Stimulated activated CD4-positive, alpha-beta T cell treated with anti-CD3 and anti-CD28 coated beads, TNF-alpha, amount 100 ng/mL, for 48 hours (primary cell): ENCODE results near the gene IFI35.
"Not testable (repeated sequence)": the region's sequence is repeated elsewhere in the genome, so short reads cannot be mapped to it uniquely, and the experiment has no call there.

Source experiments
- DNase-seq, 3 donors: peaks; one replicate each; pipeline ENCODE4 v3.0.0-alpha.2; 2020; ENCODE audit warnings: low read depth in 3 of 3

Gene IFI35

GRCh38 chr17:43024407-43025289, 18.1 kb downstream of the IFI35 start, which contains the start of gene RND2:
Gene RND2, plus strand, starts transcription at chr17:43025231. Its CDS starts 117 bp downstream, at chr17:43025348.
- DNase-seq: peak; percentile 47 to 74 (median 66)

- DNase-seq: no peak
Observed at GRCh38 chr17:43025290-43025657, 18.7 kb downstream of the IFI35 start.

GRCh38 chr17:43025766-43026537, 19.4 kb downstream of the IFI35 start:
- no peak for DNase-seq

DNA sequence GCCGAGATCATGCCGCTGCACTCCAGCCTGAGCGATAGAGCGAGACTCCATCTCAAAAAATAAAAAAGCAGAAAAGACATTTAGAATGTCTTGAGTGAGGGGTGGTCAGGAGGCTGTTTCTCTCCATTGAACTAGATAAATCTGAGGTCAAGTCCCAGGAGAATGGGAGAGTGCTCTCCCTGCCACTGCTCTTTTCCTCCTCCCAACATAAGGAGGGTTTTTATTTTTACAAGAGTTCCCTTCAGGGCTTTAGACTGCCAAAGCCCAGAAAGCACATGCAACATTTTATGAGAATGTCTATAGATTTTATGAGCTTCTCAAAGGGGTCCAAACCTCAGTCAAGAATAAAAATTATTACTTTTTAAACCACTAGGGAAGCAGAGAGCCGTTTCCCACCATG, 20.0 kb downstream of the IFI35 start:
- DNase-seq: no peak

GRCh38 chr17:43027091-43028032, 20.8 kb downstream of the IFI35 start:
- DNase-seq: no peak

DNA sequence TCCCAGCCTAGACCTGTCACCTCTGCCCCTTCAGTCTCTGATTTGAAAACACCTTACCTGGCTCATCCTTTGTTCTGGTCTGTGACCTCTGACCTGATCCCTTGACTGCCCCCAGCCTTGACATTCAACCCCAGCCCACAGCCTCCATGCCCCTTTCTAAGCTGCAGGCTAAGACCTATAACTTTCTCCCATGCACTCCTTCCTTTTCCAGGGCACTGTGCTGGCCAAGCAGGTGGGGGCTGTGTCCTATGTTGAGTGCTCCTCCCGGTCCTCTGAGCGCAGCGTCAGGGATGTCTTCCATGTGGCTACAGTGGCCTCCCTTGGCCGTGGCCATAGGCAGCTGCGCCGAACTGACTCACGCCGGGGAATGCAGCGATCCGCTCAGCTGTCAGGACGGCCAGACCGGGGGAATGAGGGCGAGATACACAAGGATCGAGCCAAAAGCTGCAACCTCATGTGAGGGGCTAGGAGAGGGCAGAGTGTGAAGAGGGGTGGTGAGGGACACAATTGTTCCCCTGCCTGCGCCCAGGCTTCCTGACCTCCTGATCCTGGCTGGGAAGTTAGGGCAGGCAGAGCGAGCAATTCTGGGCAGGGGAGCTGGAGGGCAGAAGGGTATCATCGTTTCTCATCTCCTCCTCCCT, 21.8 kb downstream of the IFI35 start:
- no peak for DNase-seq

DNA sequence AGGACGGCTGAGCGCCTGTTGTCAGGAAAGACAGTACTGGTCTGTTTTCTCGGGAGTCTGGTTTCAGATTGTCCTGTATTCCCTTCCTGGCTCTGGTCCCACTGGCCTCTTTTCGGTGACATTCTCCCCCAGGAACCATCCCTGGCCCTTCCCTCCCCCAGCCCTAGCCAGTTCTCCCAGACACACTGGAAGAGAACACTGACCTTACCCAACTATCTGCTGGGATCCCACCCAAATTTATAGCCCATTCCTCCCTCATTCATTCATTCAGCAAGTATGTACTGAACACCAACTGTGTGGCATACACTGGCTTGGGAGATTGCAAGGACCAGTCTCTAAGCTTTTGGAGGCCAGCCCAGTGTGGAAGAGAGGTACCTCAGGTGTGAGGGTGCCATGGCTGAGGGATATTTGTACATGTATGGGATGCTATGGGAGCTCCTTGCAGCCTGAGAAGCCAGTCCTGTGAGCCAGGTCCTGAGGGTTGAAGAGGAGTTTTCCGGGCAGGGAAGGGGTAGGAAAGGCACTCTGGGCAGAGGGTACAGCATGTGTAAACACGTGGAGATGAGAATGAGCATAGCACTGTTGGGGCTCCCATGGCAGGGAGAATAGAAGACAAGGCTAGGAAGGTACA, 23.7 kb downstream of the IFI35 start:
- DNase-seq: no peak

DNA sequence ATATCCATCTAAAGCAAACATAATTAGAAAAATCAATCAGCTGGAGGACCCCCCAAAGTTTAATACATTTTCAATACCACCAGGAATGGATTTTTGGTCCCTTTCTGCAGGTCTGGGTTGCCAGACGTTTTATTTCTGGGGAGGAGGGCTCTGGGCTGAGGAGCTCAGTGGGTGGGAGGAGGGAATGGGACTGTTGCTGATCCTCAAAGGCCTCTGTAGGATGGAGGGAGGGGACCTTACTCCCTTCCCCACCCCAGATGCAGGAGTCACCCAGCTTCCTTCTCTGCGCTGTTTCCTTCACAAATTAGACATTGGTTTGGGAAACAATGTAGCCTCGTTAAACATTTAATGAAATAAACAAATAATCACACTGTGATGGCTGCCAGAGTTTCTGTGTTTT, 25.1 kb downstream of the IFI35 start:
- DNase-seq: no peak

- DNase-seq: no peak
Observed at GRCh38 chr17:43033948-43034881, 27.6 kb downstream of the IFI35 start.

- no peak for DNase-seq
Observed at GRCh38 chr17:43034894-43035293, 28.3 kb downstream of the IFI35 start.

DNA sequence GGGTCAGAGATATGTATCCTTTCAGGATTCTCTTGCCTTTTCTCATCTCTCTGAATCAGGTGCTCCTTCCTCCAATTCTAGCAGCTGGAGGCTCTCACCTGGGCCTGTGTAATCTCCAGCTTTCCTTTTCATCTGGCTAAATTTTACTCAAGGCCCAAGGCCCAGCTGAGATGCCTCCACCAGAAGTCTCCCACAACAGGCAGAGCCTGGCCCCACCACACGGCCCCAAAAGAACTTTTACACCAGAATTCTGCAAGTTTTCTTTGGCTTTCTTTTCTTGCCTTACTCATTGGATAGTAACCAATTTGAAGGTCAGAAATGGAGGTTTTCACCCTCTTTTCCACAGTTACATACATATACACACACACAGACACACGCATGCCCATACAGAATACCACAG, 33.1 kb downstream of the IFI35 start:
- DNase-seq: no peak

- no peak for DNase-seq
Observed at GRCh38 chr17:43040655-43041054, 34.1 kb downstream of the IFI35 start.

DNA sequence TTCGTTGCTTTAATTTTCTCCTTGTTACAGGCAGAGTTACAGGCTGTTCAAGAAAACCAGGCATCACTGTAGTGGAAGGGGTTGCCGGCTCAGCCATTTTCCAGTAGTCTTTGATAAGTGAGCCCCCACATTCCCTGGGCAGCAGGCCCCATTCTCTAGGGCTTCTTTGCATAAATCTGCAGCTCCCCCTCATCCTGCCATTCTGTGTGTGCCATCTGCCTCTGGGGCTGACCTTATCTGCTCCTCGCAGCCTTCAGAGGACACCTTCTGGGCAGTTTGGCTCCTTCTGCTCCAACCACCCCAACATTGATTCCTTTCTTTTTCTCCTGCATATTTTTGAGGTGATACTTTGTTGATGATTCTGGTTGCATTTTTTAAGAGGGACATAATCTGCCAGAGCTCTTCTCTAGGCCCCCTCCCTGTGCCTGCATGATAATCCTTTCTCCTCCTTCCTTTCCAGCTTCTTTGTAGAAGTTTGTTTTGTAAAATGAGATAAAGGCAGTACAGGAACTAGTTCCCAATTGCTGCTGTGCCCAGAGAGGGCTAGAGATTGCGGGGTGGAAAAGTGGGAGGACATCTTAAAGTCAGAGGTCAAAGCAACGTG, 35.5 kb downstream of the IFI35 start:
- no peak for DNase-seq

- DNase-seq: no peak
Observed at GRCh38 chr17:43043307-43043706, 36.7 kb downstream of the IFI35 start.

DNA sequence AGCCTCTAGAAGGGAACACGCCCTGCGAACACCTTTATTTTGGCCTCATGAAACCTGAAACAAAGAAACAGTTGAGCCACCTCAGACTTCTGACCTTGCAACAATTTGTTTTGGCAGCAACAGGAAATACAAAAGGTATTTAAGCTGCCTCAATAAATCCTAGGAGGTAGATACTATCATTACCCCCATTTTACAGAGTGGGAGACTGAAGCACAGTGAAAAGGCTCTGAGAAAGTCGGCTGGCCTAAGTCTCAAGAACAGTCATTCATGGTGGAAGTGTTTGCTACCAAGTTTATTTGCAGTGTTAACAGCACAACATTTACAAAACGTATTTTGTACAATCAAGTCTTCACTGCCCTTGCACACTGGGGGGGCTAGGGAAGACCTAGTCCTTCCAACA, 37.4 kb downstream of the IFI35 start:
- DNase-seq: no peak

DNA sequence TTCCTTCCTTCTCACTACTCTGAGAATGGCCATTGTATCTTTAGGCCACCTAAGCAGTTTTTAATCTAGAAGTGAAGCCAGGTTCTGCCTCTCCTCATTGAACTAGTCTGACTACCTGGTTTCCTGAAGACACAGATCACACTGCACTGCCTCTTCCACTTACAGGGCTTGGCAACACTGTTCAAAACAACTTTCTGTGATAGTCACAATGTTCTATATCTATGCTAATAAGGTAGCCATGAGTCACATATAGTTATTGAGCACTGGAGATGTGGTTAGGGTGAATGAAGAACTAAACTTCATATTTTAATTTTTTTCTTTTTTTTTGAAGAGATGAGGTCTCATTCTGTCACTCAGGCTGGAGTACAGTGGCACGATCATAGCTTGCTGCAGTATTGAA, 45.4 kb downstream of the IFI35 start:
- no peak for DNase-seq

DNA sequence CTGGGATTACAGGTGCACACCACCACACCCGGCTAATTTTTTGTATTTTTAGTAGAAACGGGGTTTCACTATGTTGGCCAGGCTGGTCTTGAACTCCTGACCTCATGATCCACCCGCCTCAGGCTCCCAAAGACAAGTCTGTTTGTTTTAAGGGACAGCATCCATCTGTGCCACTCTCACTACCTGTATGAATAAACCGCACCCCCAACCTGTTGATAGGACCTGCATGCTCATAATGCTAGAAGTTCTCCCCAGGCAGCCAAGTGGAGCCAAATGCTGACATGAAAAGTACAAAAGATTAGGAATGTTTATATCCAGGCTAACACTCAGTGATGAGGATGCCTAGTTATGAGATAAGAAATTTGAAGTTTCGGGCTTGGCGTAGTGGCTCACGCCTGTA, 46.4 kb downstream of the IFI35 start:
- DNase-seq: not testable (repeated sequence)

DNA sequence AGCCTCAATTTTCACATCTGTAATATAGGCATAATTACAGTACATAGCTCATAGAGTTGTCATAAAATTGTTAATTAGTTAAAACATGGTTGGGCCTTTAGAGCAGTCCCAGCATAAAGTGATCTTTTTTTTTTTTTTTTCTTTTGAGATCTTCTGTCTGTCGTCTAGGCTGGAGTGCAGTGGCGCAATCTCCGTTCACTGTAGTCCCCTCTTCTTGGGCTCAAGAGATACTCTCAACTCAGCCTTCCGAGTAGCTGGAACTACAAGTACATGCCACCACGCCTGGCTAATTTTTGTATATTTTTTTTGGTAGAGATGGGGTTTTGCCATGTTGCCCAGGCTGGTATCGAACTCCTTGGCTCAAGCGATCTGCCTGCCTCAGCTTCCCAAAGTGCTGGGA, 49.5 kb downstream of the IFI35 start:
- no peak for DNase-seq

DNA sequence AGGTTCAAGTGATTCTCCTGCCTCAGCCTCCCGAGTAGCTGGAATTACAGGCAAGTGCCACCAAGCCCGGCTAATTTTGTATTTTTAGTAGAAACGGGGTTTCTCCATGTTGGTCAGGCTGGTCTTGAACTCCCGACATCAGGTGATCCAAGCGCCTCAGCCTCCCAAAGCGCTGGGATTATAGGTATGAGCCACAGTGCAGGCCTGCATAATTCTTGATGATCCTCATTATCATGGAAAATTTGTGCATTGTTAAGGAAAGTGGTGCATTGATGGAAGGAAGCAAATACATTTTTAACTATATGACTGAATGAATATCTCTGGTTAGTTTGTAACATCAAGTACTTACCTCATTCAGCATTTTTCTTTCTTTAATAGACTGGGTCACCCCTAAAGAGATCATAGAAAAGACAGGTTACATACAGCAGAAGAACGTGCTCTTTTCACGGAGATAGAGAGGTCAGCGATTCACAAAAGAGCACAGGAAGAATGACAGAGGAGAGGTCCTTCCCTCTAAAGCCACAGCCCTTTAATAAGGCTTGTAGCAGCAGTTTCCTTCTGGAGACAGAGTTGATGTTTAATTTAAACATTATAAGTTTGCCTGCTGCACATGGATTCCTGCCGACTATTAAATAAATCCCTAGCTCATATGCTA, 56.5 kb downstream of the IFI35 start:
- no peak for DNase-seq
